ENCODE results near the gene HSPBP1.

GRCh38 chr19:55319785-55320184, 39.9 kb upstream of the HSPBP1 start:
- TF ChIP-seq CTCF (IDR thresholded peaks at IDR 0.05; ENCODE audit: low read length) (no peak), EZH2 (optimal IDR thresholded peaks at IDR 0.05; ENCODE audit: low read depth, low read length) (no peak), EZH2phosphoT487 (IDR thresholded peaks at IDR 0.05; ENCODE audit: low read length) (no peak)

Data from MM.1S (cell line).